HepG2 (cell line): ENCODE measurements around the gene ACOX3. TPM values are rescaled to one million over a fixed set of nuclear protein-coding genes. Genes with fewer than 3 reads are reported as not detected.

ENCODE experiments used
- ATAD3A ChIP-seq: sonication (generic); formaldehyde crosslinking; IDR thresholded peaks from 2 replicates; pipeline ENCODE4 v1.4.0; 2020; ENCODE audit warnings: missing genetic modification reagents
- KLF6 ChIP-seq: IDR thresholded peaks from 2 replicates; pipeline ENCODE4 v1.8.0; 2016; ENCODE audit warnings: missing biosample characterization, missing genetic modification reagents
- MYNN ChIP-seq: sonication (generic); formaldehyde crosslinking; IDR thresholded peaks from 2 replicates; pipeline ENCODE4 v1.4.0; 2020; ENCODE audit warnings: mild to moderate bottlenecking, low read depth, missing genetic modification reagents
- NFIC ChIP-seq: IDR thresholded peaks from 2 replicates; pipeline ENCODE4 v1.6.1; 2012; ENCODE audit warnings: mild to moderate bottlenecking, low read length, inconsistent platforms
- NR2C2 ChIP-seq: sonication (generic); formaldehyde crosslinking; IDR thresholded peaks from 2 replicates; pipeline ENCODE4 v1.4.0; 2020; ENCODE audit warnings: missing genetic modification reagents, mild to moderate bottlenecking, moderate library complexity, borderline replicate concordance
- RBM39 ChIP-seq: fragments of 200-400 bp; formaldehyde crosslinking; IDR thresholded peaks from one replicate; pipeline ENCODE4 v1.6.1; 2018; ENCODE audit warnings: antibody characterized with exemption, mild to moderate bottlenecking, low read depth, low read length; ENCODE audit not compliant: poor library complexity, severe bottlenecking
- SAFB2 ChIP-seq: sonication (generic); formaldehyde crosslinking; IDR thresholded peaks from 2 replicates; pipeline ENCODE4 v1.5.1; 2020; ENCODE audit warnings: missing genetic modification reagents, low read depth, mild to moderate bottlenecking, borderline replicate concordance
- SETDB1 ChIP-seq: sonication (generic); formaldehyde crosslinking; IDR thresholded peaks from 2 replicates; pipeline ENCODE4 v1.5.1; 2020; ENCODE audit warnings: missing genetic modification reagents, mild to moderate bottlenecking, borderline replicate concordance
- SRY ChIP-seq: sonication (generic); formaldehyde crosslinking; IDR thresholded peaks from 2 replicates; pipeline ENCODE4 v1.8.0; 2022; ENCODE audit warnings: mild to moderate bottlenecking, missing genetic modification reagents
- ZNF891 ChIP-seq: sonication (generic); formaldehyde crosslinking; IDR thresholded peaks from 2 replicates; pipeline ENCODE4 v1.5.0; 2020; ENCODE audit warnings: mild to moderate bottlenecking, missing genetic modification reagents
- polyA plus RNA-seq, 8 experiments: library from polyadenylated mRNA; depleted of rRNA in 3 of 8; stranded (reverse) in 7 of 8; unstranded in 1 of 8; fragments of >200 nt; fragmentation: Illumina TruSeq in 4 of 8; extraction: Trizol in 4 of 8; gene quantifications; 2 replicates each; pipeline versions ENCODE4 v1.2.1 to v1.2.3, GENCODE V29; 2011 to 2016; ENCODE audit warnings: low read depth in 4 of 8, missing spikeins in 1 of 8, mixed read lengths in 1 of 8; ENCODE audit not compliant: insufficient read depth in 1 of 8
- total RNA-seq, 5 experiments: library from RNA; depleted of rRNA; stranded (reverse); fragments of >200 nt; fragmentation: Illumina TruSeq; extraction: Trizol; gene quantifications; 2 replicates each; pipeline ENCODE4 v1.2.3, GENCODE V29; 2016; ENCODE audit warnings: low read depth in 1 of 5
- TF ChIP-seq, protein P1 (sequence below): sonication (generic); formaldehyde crosslinking; IDR thresholded peaks from 2 replicates; pipeline ENCODE4 v1.4.0; 2020; ENCODE audit warnings: missing genetic modification reagents, mild to moderate bottlenecking, borderline replicate concordance
- TF ChIP-seq, protein P2 (sequence below): sonication (generic); formaldehyde crosslinking; IDR thresholded peaks from 2 replicates; pipeline ENCODE4 v1.4.0; 2020; ENCODE audit warnings: missing genetic modification reagents, borderline replicate concordance
- TF ChIP-seq, protein P3 (sequence below): sonication (generic); formaldehyde crosslinking; IDR thresholded peaks from 2 replicates; pipeline ENCODE4 v1.5.1; 2020; ENCODE audit warnings: mild to moderate bottlenecking, missing genetic modification reagents, moderate library complexity
- TF ChIP-seq, protein P4 (sequence below): sonication (generic); formaldehyde crosslinking; IDR thresholded peaks from 2 replicates; pipeline ENCODE4 v1.8.1; 2022; ENCODE audit warnings: low read depth, mild to moderate bottlenecking, missing genetic modification reagents
- TF ChIP-seq, protein P5 (sequence below): sonication (generic); formaldehyde crosslinking; IDR thresholded peaks from 2 replicates; pipeline ENCODE4 v1.4.0; 2020; ENCODE audit warnings: mild to moderate bottlenecking, low read depth, missing genetic modification reagents

The ACOX3 gene
- total and polyA plus RNA-seq, 2 of the 13 experiments (the other 11 are each of a cell fraction or from before 2014, with no cell fraction given) = 4.2 to 17.8 TPM

DNA sequence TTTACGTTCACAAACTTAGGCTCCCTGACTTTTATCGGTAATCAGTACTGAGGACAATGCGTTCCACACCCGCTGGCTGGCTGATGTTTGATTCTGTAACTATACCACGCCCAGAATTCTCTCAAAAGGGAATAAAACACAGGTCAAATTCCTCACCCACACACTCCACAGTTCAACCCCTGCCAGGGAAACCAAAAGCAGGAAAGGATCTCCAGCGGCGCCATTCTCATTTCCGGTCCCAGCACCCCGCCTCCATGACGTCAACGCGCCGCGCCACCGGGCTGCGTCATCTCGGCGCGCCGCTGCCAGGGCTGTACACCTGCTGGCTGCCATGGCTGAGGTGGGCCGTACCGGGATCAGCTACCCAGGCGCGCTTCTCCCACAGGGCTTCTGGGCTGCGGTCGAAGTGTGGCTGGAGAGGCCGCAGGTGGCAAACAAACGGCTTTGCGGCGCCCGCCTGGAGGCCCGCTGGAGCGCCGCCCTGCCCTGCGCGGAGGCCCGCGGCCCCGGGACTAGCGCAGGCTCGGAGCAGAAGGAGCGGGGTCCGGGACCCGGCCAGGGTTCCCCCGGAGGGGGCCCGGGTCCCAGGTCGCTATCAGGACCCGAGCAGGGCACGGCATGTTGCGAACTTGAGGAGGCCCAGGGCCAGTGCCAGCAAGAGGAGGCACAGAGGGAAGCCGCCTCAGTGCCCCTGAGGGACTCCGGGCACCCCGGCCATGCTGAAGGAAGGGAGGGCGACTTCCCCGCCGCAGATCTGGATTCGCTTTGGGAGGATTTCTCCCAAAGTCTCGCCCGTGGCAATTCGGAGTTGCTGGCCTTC, at the start of gene ACOX3, which contains the start of gene TRMT44 (continued):
- TF ChIP-seq, protein P1, sequence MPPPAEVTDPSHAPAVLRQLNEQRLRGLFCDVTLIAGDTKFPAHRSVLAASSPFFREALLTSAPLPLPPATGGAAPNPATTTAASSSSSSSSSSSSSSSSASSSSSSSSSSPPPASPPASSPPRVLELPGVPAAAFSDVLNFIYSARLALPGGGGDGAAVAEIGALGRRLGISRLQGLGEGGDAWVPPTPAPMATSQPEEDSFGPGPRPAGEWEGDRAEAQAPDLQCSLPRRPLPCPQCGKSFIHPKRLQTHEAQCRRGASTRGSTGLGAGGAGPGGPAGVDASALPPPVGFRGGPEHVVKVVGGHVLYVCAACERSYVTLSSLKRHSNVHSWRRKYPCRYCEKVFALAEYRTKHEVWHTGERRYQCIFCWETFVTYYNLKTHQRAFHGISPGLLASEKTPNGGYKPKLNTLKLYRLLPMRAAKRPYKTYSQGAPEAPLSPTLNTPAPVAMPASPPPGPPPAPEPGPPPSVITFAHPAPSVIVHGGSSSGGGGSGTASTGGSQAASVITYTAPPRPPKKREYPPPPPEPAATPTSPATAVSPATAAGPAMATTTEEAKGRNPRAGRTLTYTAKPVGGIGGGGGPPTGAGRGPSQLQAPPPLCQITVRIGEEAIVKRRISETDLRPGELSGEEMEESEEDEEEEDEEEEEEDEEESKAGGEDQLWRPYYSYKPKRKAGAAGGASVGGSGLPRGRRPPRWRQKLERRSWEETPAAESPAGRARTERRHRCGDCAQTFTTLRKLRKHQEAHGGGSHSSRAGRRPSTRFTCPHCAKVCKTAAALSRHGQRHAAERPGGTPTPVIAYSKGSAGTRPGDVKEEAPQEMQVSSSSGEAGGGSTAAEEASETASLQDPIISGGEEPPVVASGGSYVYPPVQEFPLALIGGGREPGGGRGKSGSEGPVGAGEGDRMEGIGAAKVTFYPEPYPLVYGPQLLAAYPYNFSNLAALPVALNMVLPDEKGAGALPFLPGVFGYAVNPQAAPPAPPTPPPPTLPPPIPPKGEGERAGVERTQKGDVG (CRISPR knock-in tag) = no peak
- no peak for TF ChIP-seq SRY (CRISPR knock-in tag)
- TF ChIP-seq, protein P2, sequence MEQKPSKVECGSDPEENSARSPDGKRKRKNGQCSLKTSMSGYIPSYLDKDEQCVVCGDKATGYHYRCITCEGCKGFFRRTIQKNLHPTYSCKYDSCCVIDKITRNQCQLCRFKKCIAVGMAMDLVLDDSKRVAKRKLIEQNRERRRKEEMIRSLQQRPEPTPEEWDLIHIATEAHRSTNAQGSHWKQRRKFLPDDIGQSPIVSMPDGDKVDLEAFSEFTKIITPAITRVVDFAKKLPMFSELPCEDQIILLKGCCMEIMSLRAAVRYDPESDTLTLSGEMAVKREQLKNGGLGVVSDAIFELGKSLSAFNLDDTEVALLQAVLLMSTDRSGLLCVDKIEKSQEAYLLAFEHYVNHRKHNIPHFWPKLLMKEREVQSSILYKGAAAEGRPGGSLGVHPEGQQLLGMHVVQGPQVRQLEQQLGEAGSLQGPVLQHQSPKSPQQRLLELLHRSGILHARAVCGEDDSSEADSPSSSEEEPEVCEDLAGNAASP (CRISPR knock-in tag) = peak; percentile 58
- TF ChIP-seq KLF6 (CRISPR knock-in tag) = no peak; the same call in 1 of the 2 replicates
- TF ChIP-seq MYNN (CRISPR knock-in tag) = no peak
- TF ChIP-seq ATAD3A (CRISPR knock-in tag) = no peak
- TF ChIP-seq SAFB2 = no peak
- TF ChIP-seq, protein P3, sequence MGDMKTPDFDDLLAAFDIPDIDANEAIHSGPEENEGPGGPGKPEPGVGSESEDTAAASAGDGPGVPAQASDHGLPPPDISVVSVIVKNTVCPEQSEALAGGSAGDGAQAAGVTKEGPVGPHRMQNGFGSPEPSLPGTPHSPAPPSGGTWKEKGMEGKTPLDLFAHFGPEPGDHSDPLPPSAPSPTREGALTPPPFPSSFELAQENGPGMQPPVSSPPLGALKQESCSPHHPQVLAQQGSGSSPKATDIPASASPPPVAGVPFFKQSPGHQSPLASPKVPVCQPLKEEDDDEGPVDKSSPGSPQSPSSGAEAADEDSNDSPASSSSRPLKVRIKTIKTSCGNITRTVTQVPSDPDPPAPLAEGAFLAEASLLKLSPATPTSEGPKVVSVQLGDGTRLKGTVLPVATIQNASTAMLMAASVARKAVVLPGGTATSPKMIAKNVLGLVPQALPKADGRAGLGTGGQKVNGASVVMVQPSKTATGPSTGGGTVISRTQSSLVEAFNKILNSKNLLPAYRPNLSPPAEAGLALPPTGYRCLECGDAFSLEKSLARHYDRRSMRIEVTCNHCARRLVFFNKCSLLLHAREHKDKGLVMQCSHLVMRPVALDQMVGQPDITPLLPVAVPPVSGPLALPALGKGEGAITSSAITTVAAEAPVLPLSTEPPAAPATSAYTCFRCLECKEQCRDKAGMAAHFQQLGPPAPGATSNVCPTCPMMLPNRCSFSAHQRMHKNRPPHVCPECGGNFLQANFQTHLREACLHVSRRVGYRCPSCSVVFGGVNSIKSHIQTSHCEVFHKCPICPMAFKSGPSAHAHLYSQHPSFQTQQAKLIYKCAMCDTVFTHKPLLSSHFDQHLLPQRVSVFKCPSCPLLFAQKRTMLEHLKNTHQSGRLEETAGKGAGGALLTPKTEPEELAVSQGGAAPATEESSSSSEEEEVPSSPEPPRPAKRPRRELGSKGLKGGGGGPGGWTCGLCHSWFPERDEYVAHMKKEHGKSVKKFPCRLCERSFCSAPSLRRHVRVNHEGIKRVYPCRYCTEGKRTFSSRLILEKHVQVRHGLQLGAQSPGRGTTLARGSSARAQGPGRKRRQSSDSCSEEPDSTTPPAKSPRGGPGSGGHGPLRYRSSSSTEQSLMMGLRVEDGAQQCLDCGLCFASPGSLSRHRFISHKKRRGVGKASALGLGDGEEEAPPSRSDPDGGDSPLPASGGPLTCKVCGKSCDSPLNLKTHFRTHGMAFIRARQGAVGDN (CRISPR knock-in tag) = peak; percentile 80
- TF ChIP-seq ZNF891 (CRISPR knock-in tag) = no peak
- no peak for TF ChIP-seq NFIC
- TF ChIP-seq, protein P4, sequence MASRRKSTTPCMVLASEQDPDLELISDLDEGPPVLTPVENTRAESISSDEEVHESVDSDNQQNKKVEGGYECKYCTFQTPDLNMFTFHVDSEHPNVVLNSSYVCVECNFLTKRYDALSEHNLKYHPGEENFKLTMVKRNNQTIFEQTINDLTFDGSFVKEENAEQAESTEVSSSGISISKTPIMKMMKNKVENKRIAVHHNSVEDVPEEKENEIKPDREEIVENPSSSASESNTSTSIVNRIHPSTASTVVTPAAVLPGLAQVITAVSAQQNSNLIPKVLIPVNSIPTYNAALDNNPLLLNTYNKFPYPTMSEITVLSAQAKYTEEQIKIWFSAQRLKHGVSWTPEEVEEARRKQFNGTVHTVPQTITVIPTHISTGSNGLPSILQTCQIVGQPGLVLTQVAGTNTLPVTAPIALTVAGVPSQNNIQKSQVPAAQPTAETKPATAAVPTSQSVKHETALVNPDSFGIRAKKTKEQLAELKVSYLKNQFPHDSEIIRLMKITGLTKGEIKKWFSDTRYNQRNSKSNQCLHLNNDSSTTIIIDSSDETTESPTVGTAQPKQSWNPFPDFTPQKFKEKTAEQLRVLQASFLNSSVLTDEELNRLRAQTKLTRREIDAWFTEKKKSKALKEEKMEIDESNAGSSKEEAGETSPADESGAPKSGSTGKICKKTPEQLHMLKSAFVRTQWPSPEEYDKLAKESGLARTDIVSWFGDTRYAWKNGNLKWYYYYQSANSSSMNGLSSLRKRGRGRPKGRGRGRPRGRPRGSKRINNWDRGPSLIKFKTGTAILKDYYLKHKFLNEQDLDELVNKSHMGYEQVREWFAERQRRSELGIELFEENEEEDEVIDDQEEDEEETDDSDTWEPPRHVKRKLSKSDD (CRISPR knock-in tag) = peak; percentile 69; the same call in 1 of the 2 replicates
- peak; percentile 77 for TF ChIP-seq NR2C2 (CRISPR knock-in tag)
- no peak for TF ChIP-seq SETDB1 (CRISPR knock-in tag)
- peak; percentile 74 for TF ChIP-seq RBM39
- TF ChIP-seq, protein P5, sequence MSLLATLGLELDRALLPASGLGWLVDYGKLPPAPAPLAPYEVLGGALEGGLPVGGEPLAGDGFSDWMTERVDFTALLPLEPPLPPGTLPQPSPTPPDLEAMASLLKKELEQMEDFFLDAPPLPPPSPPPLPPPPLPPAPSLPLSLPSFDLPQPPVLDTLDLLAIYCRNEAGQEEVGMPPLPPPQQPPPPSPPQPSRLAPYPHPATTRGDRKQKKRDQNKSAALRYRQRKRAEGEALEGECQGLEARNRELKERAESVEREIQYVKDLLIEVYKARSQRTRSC = no peak
